ENCODE results near the gene DDIT4.
"Not testable (repeated sequence)": the region's sequence is repeated elsewhere in the genome, so short reads cannot be mapped to it uniquely, and the experiment has no call there.

Gene DDIT4, protein sequence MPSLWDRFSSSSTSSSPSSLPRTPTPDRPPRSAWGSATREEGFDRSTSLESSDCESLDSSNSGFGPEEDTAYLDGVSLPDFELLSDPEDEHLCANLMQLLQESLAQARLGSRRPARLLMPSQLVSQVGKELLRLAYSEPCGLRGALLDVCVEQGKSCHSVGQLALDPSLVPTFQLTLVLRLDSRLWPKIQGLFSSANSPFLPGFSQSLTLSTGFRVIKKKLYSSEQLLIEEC

DNA sequence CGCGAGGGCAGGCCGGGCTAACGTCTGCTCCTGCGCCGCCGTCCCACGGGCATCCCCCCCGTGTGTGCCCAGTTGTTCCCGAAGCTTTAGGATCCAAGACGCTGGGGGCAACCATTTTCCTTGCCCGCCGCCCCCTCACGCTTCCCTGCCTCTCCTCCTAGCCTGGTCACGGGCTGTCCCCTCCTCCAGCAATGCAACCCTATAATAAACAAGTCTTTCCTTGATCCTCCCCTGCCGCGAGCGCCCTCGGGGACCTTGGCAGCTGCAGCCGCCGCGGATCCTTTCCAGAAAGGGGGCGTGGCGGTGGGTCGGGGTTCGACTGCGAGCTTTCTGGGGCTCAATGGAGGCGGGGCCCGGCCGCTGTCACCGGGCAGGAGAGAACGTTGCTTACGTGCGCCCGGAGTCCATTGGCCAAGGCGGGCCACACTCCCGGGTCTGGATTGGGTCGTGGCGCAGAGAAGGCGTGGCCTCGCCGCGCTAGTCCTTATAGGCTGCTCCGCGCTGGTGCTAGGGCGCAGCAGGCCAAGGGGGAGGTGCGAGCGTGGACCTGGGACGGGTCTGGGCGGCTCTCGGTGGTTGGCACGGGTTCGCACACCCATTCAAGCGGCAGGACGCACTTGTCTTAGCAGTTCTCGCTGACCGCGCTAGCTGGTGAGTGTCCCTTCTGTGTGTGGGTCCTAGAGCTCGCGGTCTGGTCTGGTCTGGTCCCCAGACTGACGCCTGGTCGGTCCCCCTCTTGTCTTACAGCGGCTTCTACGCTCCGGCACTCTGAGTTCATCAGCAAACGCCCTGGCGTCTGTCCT lies at the start of gene DDIT4:
Gene DDIT4, plus strand, starts transcription at position 515 of the 803 bp plus-strand sequence. CDS start 293 bp downstream, outside the sequence.
- DNase-seq (ENCODE audit: low read depth in 2 of 2): peak; percentile 94

DNA sequence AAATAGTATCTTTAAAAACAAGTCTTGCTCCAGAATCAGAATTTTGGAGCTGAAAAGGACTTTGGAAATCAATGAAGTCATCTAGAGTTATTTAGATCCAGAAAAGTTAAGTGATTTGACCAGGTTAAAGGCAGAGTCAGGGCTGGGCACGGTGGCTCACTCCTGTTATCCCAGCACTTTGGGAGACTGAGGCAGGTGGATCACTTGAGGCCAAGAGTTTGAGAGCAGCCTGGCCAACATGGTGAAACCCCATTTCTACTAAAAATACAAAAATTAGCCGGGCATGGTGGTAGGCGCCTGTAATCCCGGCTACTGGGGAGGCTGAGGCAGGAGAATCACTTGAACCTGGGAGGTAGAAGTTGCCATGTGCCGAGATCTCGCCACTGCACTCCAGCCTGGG lies 49.5 kb upstream of the DDIT4 start:
- not testable (repeated sequence) for DNase-seq (ENCODE audit: low read depth in 2 of 2)

DNA sequence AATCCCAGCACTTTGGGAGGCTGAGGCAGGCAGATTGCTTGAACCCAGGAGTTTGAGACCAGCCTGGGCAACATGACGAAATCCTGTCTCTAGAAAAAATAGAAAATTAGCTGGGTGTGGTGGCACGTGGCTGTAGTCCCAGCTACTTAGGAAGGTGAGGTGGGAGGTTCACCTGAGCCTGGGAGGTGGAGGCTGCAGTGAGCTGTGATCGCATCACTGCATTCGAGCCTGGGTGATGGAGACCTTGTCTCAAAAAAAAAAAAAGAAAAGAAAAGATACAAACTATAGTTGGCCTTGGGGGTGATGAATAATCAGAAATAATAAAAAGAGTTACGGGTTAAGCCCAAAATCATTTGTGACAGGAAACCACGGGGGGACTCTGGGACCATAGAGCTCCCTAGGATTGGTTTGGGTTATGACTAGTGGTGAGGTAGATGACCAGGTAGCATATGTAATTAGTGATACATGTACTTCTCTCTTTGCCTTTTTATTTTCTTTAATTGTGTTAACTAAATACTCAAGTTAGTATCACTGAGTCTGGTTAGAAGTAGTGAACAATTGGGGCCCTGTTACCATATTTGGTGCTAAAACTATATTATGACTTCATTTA lies 47.2 kb upstream of the DDIT4 start:
- DNase-seq (ENCODE audit: low read depth in 2 of 2): no peak

DNA sequence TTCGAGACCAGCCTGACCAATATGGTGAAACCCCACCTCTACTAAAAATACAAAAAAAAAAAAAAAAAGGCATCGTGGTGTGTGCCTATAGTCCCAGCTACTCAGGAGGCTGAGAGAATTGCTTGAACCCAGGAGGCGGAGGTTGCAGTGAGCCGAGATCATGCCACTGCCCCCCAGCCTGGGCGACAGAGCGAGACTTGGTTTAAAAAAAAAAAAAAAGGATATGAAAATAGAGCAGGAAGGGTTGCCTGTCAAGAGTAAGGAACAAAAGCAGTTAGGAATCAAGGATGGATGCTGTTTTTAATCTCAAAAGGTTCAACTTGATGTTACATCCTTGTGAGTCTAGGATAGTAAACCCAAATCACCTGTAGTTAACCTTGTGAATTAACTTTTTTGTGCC lies 45.9 kb upstream of the DDIT4 start:
- no peak for DNase-seq (ENCODE audit: low read depth in 2 of 2)

GRCh38 chr10:72228318-72228751 lies 45.4 kb upstream of the DDIT4 start:
- no peak for DNase-seq (ENCODE audit: low read depth in 2 of 2)

GRCh38 chr10:72229261-72230251 lies 44.2 kb upstream of the DDIT4 start:
- DNase-seq (ENCODE audit: low read depth in 2 of 2): no peak

DNA sequence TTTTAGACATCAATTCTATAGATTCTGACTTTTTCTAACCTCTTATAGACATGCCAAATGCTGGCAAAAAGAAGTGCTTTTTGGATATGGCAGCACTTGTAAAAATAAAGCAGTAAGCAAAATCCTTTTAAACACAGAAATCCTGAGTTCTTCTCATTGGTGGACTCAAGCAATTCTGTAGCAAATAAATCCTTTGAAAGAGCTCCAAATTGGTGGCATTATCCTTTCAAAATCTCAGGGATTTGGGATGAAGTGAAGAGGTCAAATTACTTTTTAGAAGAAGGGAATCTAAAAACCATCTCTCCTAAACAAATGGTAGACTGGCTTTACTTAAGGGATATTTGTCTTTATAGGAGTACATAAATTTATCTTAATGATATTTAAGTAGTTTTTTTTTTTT lies 40.1 kb upstream of the DDIT4 start:
- no peak for DNase-seq (ENCODE audit: low read depth in 2 of 2)

GRCh38 chr10:72234560-72235095 lies 39.1 kb upstream of the DDIT4 start:
- no peak for DNase-seq (ENCODE audit: low read depth in 2 of 2)

GRCh38 chr10:72235544-72236279 lies 38.0 kb upstream of the DDIT4 start:
- no peak for DNase-seq (ENCODE audit: low read depth in 2 of 2)

- no peak for DNase-seq (ENCODE audit: low read depth in 2 of 2)
These were observed 35.1 kb upstream of the DDIT4 start for GRCh38 chr10:72238392-72239175.

DNA sequence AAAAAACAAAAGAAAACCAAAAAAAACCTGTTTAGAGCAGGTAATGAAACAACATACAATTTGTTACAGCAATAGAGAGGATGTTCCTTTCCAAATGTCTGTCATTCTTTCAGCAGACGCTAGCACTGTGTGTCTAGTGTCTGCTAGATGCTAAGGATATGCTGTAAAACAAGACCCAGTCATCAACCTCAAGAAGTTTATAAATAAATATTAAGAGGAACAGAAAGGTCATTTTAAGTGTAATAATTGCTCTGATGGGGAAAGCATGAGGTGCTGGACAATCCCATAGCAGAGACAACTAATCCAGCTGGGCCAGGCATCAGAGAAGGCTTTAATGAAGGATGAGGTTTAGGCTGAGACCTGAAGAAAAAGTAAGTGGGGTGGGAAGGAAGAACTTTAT lies 34.3 kb upstream of the DDIT4 start:
- DNase-seq (ENCODE audit: low read depth in 2 of 2): no peak

GRCh38 chr10:72240371-72240770 lies 33.4 kb upstream of the DDIT4 start:
- DNase-seq (ENCODE audit: low read depth in 2 of 2): no peak

- no peak for DNase-seq (ENCODE audit: low read depth in 2 of 2)
These were observed 32.0 kb upstream of the DDIT4 start for GRCh38 chr10:72241691-72242252.

DNA sequence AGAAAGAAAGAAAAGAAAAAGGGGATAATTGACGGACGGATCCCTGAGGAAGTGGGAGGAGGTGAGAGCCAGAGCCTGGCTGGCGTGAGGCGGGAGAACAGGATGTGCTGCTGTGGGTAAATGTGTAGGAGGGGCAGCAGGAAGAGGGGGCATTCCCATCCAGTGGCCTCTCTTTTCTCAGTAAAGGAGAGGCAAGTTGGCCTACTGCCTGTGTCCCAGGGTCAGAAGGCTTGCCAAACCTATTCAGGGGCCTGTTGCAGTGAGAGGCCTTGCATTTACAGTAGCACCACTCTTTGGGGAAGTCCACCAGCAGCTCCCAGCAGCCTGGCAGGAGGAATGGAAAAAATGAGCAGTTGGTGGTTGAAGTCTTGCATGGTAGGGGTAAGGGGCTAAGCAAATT lies 31.0 kb upstream of the DDIT4 start:
- no peak for DNase-seq (ENCODE audit: low read depth in 2 of 2)

- DNase-seq (ENCODE audit: low read depth in 2 of 2): no peak
These were observed 29.8 kb upstream of the DDIT4 start for GRCh38 chr10:72243822-72244437.

- no peak for DNase-seq (ENCODE audit: low read depth in 2 of 2)
These were observed 29.1 kb upstream of the DDIT4 start for GRCh38 chr10:72244573-72245038.

GRCh38 chr10:72245949-72246525 lies 27.7 kb upstream of the DDIT4 start:
- DNase-seq (ENCODE audit: low read depth in 2 of 2): no peak

DNA sequence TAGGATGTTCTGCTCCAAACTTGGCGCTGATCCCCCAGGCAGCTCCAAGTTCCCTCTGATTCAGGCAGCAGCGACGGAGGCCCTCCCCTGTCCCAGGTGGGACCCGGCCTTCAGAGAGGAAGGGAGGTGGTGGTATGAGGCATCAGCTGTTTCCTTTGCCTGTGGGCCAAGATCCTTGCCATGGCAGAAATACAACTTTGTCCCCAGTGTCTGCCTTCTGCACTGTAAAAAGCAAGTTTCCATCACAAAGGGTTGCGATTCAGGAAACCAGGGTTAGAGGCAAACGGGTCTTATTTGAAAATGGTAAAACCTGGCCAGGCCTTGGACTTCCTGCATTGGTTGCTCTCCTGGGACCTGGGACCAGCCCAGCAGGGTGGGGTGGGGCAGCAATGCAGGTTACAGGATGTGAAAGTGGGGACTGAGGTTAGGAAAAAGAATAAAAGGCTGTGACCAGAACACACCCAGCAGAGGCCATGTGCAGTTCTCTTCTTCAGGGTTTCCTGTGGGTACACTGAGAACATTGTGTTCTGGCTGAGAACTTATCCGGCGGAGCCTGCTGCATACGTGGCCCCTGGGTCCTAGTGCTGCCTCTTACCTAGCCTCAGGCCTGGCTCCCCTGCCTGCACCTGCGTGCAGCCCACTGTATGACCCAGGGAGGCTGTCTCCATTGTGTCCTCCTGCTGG lies 25.1 kb upstream of the DDIT4 start:
- DNase-seq (ENCODE audit: low read depth in 2 of 2): peak; percentile 43 to 49

All from stimulated activated CD4-positive, alpha-beta T cell treated with anti-CD3 and anti-CD28 coated beads, Interleukin-1b, Interleukin-23, amount 100 ng/mL, for 4 hours (primary cell).